ENCODE measurements around the gene EIF3J.

The EIF3J gene

GRCh38 chr15:44598066-44598465 lies 61.1 kb downstream of the EIF3J start:
- H4K20me1 ChIP-seq (ENCODE audit: insufficient read depth, low read length): no peaks in the 10 kb centered on the region
- H3K9me3 ChIP-seq (ENCODE audit: insufficient read depth, low read length): no peaks in the 10 kb centered on the region
- peaks cover 24% of the 10 kb centered on the region for H3K4me1 ChIP-seq (ENCODE audit: low read length)
- H3K27me3 ChIP-seq (ENCODE audit: low read depth, low read length): no peaks in the 10 kb centered on the region
- H3K4me3 ChIP-seq (ENCODE audit: low read length): no peak overlapping the region
- no peak overlapping the region for H3K9ac ChIP-seq (ENCODE audit: low read length)
- H3K79me2 ChIP-seq (ENCODE audit: low read length): no peaks in the 10 kb centered on the region
- no peak overlapping the region for H3K4me2 ChIP-seq (ENCODE audit: low read length)
- no peak overlapping the region for H2AFZ ChIP-seq (ENCODE audit: low read depth, low read length)
- peaks cover 44% of the 10 kb centered on the region for H3K36me3 ChIP-seq (replicated peaks; ENCODE audit: low read depth, low read length)
- TF ChIP-seq EZH2phosphoT487 (IDR thresholded peaks at IDR 0.05; ENCODE audit: low read depth) (no peak), CTCF (IDR thresholded peaks at IDR 0.05; ENCODE audit: low read depth, low read length) (no peak)
- no peak overlapping the region for H3K27ac ChIP-seq (ENCODE audit: low read length)

- no peak overlapping the region for H2AFZ ChIP-seq (ENCODE audit: low read depth, low read length)
- no peaks in the 10 kb centered on the region for H4K20me1 ChIP-seq (ENCODE audit: insufficient read depth, low read length)
- no peaks in the 10 kb centered on the region for H3K27me3 ChIP-seq (ENCODE audit: low read depth, low read length)
- H3K4me3 ChIP-seq (ENCODE audit: low read length): no peak overlapping the region
- H3K79me2 ChIP-seq (ENCODE audit: low read length): no peaks in the 10 kb centered on the region
- peaks cover 45% of the 10 kb centered on the region for H3K36me3 ChIP-seq (replicated peaks; ENCODE audit: low read depth, low read length)
- peaks cover 24% of the 10 kb centered on the region for H3K4me1 ChIP-seq (ENCODE audit: low read length)
- no peaks in the 10 kb centered on the region for H3K9me3 ChIP-seq (ENCODE audit: insufficient read depth, low read length)
- H3K9ac ChIP-seq (ENCODE audit: low read length): no peak overlapping the region
- H3K4me2 ChIP-seq (ENCODE audit: low read length): no peak overlapping the region
- no peak for TF ChIP-seq CTCF (IDR thresholded peaks at IDR 0.05; ENCODE audit: low read depth, low read length)
- no peak for TF ChIP-seq EZH2phosphoT487 (IDR thresholded peaks at IDR 0.05; ENCODE audit: low read depth)
- H3K27ac ChIP-seq (ENCODE audit: low read length): no peak overlapping the region
Measured at GRCh38 chr15:44598892-44599291, 61.9 kb downstream of the EIF3J start.

- Histone ChIP-seq H3K9ac (ENCODE audit: low read length) (no peak overlapping the region), H3K9me3 (ENCODE audit: insufficient read depth, low read length) (no peaks in the 10 kb centered on the region), H3K4me3 (ENCODE audit: low read length) (no peak overlapping the region), H3K36me3 (replicated peaks; ENCODE audit: low read depth, low read length) (peaks cover 47% of the 10 kb centered on the region), H3K79me2 (ENCODE audit: low read length) (no peaks in the 10 kb centered on the region), H3K27ac (ENCODE audit: low read length) (no peak overlapping the region), H2AFZ (ENCODE audit: low read depth, low read length) (no peak overlapping the region), H3K4me1 (ENCODE audit: low read length) (peaks cover 6% of the 10 kb centered on the region), H3K27me3 (ENCODE audit: low read depth, low read length) (no peaks in the 10 kb centered on the region), H4K20me1 (ENCODE audit: insufficient read depth, low read length) (no peaks in the 10 kb centered on the region), H3K4me2 (ENCODE audit: low read length) (no peak overlapping the region)
- TF ChIP-seq CTCF (IDR thresholded peaks at IDR 0.05; ENCODE audit: low read depth, low read length): no peak
Measured at GRCh38 chr15:44603126-44603525, 66.2 kb downstream of the EIF3J start.

GRCh38 chr15:44606740-44607139 lies 69.8 kb downstream of the EIF3J start:
- TF ChIP-seq EZH2phosphoT487 (IDR thresholded peaks at IDR 0.05; ENCODE audit: low read depth): no peak
- no peak for TF ChIP-seq CTCF (IDR thresholded peaks at IDR 0.05; ENCODE audit: low read depth, low read length)
- H2AFZ ChIP-seq (ENCODE audit: low read depth, low read length): no peak overlapping the region
- H3K4me1 ChIP-seq (ENCODE audit: low read length): no peaks in the 10 kb centered on the region
- no peaks in the 10 kb centered on the region for H3K27me3 ChIP-seq (ENCODE audit: low read depth, low read length)
- no peak overlapping the region for H3K4me3 ChIP-seq (ENCODE audit: low read length)
- H3K9ac ChIP-seq (ENCODE audit: low read length): no peak overlapping the region
- H3K36me3 ChIP-seq (replicated peaks; ENCODE audit: low read depth, low read length): peaks cover 44% of the 10 kb centered on the region
- no peak overlapping the region for H3K4me2 ChIP-seq (ENCODE audit: low read length)
- no peaks in the 10 kb centered on the region for H3K79me2 ChIP-seq (ENCODE audit: low read length)
- no peak overlapping the region for H3K27ac ChIP-seq (ENCODE audit: low read length)
- no peaks in the 10 kb centered on the region for H3K9me3 ChIP-seq (ENCODE audit: insufficient read depth, low read length)
- no peaks in the 10 kb centered on the region for H4K20me1 ChIP-seq (ENCODE audit: insufficient read depth, low read length)
